Transverse colon (tissue), 4 donors: ENCODE data around the gene DRC7.

Experiments
- EP300 ChIP-seq: sonication (generic); formaldehyde crosslinking; IDR thresholded peaks from one replicate; pipeline ENCODE4 v1.6.1; 2017; ENCODE audit warnings: antibody characterized with exemption, low read depth
- POLR2A ChIP-seq: fragments of 450-650 bp; IDR thresholded peaks from one replicate; pipeline ENCODE4 v1.6.1; 2016; ENCODE audit warnings: antibody characterized with exemption, mild to moderate bottlenecking, moderate library complexity
- POLR2AphosphoS5 ChIP-seq, 3 donors: sonication (generic); formaldehyde crosslinking; IDR thresholded peaks; one replicate each; pipeline ENCODE4 v1.6.1; 2016; ENCODE audit warnings: antibody characterized with exemption in 3 of 3
- TF ChIP-seq, protein P1 (sequence below), 5 experiments: fragments of 200-600 bp in 3 of 5; fragments of 450-650 bp in 2 of 5; sonication (generic) in 3 of 5; IDR thresholded peaks; 1 replicate in 2 of 5; 2 replicates in 3 of 5; pipeline ENCODE4 v1.5.1; 2016 to 2017; ENCODE audit warnings: antibody characterized with exemption in 5 of 5, inconsistent platforms in 3 of 5, mild to moderate bottlenecking in 2 of 5, moderate library complexity in 1 of 5

DNA sequence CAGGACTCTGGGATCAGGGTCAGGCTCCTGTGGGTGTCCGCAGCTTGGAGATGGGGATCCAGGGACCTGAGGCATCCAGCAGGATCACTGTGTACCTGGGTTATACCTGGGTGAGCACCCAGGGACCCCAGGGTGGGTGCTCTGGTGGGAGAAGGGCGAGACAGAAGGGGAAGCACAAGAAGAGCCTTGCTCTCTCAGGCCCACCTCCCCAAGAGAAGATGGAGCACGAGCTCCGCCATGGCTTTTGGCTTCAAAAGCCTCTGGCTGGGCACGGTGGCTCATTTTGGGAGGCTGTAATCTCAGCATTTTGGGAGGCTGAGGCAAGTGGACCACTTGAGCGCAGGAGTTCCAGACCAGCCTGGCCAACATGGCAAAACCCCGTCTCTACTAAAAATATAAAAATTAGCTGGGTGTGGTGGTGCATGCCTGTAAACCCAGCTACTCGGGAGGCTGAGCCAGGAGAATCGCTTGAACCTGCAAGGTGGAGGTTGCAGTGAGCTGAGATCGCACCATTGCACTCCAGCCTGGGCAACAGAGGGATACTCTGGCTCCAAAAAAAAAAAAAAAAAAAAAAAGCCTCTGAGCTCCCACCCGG is 8.9 kb downstream of the DRC7 start:
- TF ChIP-seq, protein P1, sequence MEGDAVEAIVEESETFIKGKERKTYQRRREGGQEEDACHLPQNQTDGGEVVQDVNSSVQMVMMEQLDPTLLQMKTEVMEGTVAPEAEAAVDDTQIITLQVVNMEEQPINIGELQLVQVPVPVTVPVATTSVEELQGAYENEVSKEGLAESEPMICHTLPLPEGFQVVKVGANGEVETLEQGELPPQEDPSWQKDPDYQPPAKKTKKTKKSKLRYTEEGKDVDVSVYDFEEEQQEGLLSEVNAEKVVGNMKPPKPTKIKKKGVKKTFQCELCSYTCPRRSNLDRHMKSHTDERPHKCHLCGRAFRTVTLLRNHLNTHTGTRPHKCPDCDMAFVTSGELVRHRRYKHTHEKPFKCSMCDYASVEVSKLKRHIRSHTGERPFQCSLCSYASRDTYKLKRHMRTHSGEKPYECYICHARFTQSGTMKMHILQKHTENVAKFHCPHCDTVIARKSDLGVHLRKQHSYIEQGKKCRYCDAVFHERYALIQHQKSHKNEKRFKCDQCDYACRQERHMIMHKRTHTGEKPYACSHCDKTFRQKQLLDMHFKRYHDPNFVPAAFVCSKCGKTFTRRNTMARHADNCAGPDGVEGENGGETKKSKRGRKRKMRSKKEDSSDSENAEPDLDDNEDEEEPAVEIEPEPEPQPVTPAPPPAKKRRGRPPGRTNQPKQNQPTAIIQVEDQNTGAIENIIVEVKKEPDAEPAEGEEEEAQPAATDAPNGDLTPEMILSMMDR (IDR thresholded peaks at IDR 0.05): no peak
- TF ChIP-seq EP300 (no peak), POLR2AphosphoS5 (IDR thresholded peaks at IDR 0.05) (no peak), POLR2A (no peak)
